ENCODE results near the gene RRAD. TPM values are rescaled to one million over a fixed set of nuclear protein-coding genes. Genes with fewer than 3 reads are reported as not detected.

The RRAD gene
- polyA plus RNA-seq, 2 of the 4 experiments (the other 2 are of a cell fraction): 0.75 to 2.2 TPM

DNA sequence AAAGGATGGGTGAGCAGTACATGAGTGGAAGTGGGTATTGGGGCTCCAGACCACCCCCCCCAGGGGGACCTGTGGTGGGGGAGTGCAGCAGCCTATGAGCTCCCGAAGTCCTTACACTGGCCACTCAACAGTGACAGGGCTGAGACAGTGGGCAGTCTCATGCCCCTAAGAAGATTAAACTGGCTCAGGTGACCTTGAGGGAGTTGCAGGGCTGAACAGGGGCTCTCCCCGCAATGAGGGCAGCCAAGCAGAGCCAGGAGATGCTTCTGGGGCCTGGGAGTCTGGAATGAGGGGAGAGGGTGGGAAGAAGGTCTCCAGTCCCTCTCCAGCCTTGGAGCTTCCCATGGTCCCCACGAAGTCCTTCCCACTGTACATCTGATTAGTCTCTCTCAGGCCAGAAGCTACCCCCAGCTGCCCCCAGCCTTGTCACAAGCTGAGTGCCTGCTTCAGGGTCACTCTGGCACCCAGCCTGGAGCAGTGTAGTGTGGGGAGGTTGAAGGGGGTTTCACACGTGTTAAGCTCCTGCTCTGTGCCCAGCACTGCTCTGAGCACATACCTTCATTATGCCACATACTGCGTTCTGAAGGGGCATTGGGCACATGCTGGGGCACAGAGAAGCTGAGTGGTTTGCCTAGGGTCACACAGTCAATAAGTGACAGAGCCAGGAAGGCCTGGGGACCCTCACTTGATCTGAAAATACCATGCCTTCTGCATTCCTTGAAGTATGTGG is 5.6 kb downstream of the RRAD start:
- ChIA-PET CTCF (interaction anchor here (0.6 to 40.8 kb wide), 5 partner anchors 5 to 508 kb away, joined by 3 to 837 read pairs (median 7); partner anchors contain the start of genes CDH16, PDP2 and RRAD), POLR2A (interaction anchor here (0.9 kb wide), 1 partner anchor 11 kb away, joined by 4 read pairs; no protein-coding TSS in a partner anchor)
- Histone ChIP-seq H3K4me1 (peaks cover 9% of the 10 kb centered on the region; the same call in 1 of the 3 replicates), H3K27ac (peak overlapping the region in 1 of 2 experiments; percentile 62; a peak in 1 of 6 replicates), H3K4me2 (no peak overlapping the region; the same call in 2 of the 3 replicates), H3K4me3 (no peak overlapping the region), H3K9me3 (no peaks in the 10 kb centered on the region)
- TF ChIP-seq TFCP2L1 (CRISPR knock-in tag; IDR thresholded peaks at IDR 0.05) (no peak), HDAC2 (IDR thresholded peaks at IDR 0.05) (no peak), MYC (IDR thresholded peaks at IDR 0.05; ENCODE audit: borderline replicate concordance, low read length) (no peak), FOSB (CRISPR knock-in tag; IDR thresholded peaks at IDR 0.05) (no peak), POLR2A (IDR thresholded peaks at IDR 0.05; ENCODE audit: low read length) (no peak), HOXB13 (CRISPR knock-in tag; IDR thresholded peaks at IDR 0.05; ENCODE audit: low read depth) (no peak), MAZ (IDR thresholded peaks at IDR 0.05; ENCODE audit: borderline replicate concordance, low read depth, low read length) (no peak), RNF2 (IDR thresholded peaks at IDR 0.05; ENCODE audit: borderline replicate concordance, low read depth) (no peak), FOSL2 (IDR thresholded peaks at IDR 0.05) (no peak), FOSL2 (CRISPR knock-in tag; IDR thresholded peaks at IDR 0.05) (no peak), EHMT2 (IDR thresholded peaks at IDR 0.05; ENCODE audit: low read depth) (no peak), KDM1A (IDR thresholded peaks at IDR 0.05; ENCODE audit: low read depth) (no peak), ZSCAN20 (CRISPR knock-in tag; IDR thresholded peaks at IDR 0.05) (no peak), CBX8 (IDR thresholded peaks at IDR 0.05) (no peak), ESRRA (IDR thresholded peaks at IDR 0.05; ENCODE audit: borderline replicate concordance, low read length) (no peak)
- TF ChIP-seq, protein P1, sequence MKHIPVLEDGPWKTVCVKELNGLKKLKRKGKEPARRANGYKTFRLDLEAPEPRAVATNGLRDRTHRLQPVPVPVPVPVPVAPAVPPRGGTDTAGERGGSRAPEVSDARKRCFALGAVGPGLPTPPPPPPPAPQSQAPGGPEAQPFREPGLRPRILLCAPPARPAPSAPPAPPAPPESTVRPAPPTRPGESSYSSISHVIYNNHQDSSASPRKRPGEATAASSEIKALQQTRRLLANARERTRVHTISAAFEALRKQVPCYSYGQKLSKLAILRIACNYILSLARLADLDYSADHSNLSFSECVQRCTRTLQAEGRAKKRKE (CRISPR knock-in tag; IDR thresholded peaks at IDR 0.05; ENCODE audit: low read depth): no peak
- TF ChIP-seq, protein P2, sequence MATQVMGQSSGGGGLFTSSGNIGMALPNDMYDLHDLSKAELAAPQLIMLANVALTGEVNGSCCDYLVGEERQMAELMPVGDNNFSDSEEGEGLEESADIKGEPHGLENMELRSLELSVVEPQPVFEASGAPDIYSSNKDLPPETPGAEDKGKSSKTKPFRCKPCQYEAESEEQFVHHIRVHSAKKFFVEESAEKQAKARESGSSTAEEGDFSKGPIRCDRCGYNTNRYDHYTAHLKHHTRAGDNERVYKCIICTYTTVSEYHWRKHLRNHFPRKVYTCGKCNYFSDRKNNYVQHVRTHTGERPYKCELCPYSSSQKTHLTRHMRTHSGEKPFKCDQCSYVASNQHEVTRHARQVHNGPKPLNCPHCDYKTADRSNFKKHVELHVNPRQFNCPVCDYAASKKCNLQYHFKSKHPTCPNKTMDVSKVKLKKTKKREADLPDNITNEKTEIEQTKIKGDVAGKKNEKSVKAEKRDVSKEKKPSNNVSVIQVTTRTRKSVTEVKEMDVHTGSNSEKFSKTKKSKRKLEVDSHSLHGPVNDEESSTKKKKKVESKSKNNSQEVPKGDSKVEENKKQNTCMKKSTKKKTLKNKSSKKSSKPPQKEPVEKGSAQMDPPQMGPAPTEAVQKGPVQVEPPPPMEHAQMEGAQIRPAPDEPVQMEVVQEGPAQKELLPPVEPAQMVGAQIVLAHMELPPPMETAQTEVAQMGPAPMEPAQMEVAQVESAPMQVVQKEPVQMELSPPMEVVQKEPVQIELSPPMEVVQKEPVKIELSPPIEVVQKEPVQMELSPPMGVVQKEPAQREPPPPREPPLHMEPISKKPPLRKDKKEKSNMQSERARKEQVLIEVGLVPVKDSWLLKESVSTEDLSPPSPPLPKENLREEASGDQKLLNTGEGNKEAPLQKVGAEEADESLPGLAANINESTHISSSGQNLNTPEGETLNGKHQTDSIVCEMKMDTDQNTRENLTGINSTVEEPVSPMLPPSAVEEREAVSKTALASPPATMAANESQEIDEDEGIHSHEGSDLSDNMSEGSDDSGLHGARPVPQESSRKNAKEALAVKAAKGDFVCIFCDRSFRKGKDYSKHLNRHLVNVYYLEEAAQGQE (IDR thresholded peaks at IDR 0.05): no peak
- TF ChIP-seq, protein P3, sequence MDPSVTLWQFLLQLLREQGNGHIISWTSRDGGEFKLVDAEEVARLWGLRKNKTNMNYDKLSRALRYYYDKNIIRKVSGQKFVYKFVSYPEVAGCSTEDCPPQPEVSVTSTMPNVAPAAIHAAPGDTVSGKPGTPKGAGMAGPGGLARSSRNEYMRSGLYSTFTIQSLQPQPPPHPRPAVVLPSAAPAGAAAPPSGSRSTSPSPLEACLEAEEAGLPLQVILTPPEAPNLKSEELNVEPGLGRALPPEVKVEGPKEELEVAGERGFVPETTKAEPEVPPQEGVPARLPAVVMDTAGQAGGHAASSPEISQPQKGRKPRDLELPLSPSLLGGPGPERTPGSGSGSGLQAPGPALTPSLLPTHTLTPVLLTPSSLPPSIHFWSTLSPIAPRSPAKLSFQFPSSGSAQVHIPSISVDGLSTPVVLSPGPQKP (IDR thresholded peaks at IDR 0.05; ENCODE audit: low read depth, low read length): no peak
- TF ChIP-seq, protein P4, sequence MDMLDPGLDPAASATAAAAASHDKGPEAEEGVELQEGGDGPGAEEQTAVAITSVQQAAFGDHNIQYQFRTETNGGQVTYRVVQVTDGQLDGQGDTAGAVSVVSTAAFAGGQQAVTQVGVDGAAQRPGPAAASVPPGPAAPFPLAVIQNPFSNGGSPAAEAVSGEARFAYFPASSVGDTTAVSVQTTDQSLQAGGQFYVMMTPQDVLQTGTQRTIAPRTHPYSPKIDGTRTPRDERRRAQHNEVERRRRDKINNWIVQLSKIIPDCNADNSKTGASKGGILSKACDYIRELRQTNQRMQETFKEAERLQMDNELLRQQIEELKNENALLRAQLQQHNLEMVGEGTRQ (IDR thresholded peaks at IDR 0.05): no peak
- TF ChIP-seq, protein P5, sequence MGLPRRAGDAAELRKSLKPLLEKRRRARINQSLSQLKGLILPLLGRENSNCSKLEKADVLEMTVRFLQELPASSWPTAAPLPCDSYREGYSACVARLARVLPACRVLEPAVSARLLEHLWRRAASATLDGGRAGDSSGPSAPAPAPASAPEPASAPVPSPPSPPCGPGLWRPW (IDR thresholded peaks at IDR 0.05): no peak
- DNase-seq (ENCODE audit: low read depth in 1 of 2, low spot score in 1 of 2) (no peak), FAIRE-seq (no peak), ATAC-seq (no peak)
- WGBS (ENCODE audit: missing lambda C conversion rate): 55% methylated on average over 5 of the region's 5 CpGs
